HepG2 (cell line): ENCODE data around the gene ST14. TPM values are rescaled to one million over a fixed set of nuclear protein-coding genes. Genes with fewer than 3 reads are reported as not detected.

Experiments used
- ATAC-seq: fragments of 200-7000 bp; cut with Tn5 transposase; 3 replicates; pipeline ENCODE4 v1.9.1; 2020; ENCODE audit warnings: mild to moderate bottlenecking, moderate library complexity
- BruUV-seq: library from RNA; stranded (reverse); fragments of 400-500 nt; replicated peaks from 2 replicates; lab custom pipeline; 2021; lab: Mats Ljungman, UMichigan
- CTCF ChIA-PET: fragments of 300-600 bp; formaldehyde crosslinking; extraction: SDS; loops from one replicate; lab custom pipeline; 2021; ENCODE audit warnings: low total read pairs, inconsistent platforms, low intra/inter-chr PET ratio; lab: Yijun Ruan, JAX
- POLR2A ChIA-PET: fragments of 350-600 bp; sonication (Branson Sonifier 250); formaldehyde crosslinking; loops from one replicate; lab custom pipeline; 2020; ENCODE audit warnings: antibody characterized with exemption, inconsistent platforms; lab: Yijun Ruan, JAX
- DNase-seq: peaks from one replicate; pipeline ENCODE4 v3.0.0-alpha.2; 2015; ENCODE audit warnings: low spot score
- FAIRE-seq: peaks from 3 replicates; lab custom pipeline; 2011; peaks lifted over from hg19 to GRCh38; lab: Jason Lieb, UNC
- H2AFZ ChIP-seq: one replicate; pipeline ENCODE4 v1.6.1; 2011; ENCODE audit warnings: low read length, inconsistent platforms
- H3K27ac ChIP-seq: fragments of 300-600 bp; 3 replicates; pipeline ENCODE4 v1.8.0; 2011; ENCODE audit warnings: mixed run types, mild to moderate bottlenecking, mixed read lengths, low read length, inconsistent platforms; ENCODE audit not compliant: insufficient read depth; ENCODE audit errors: extremely low read length
- H3K27me3 ChIP-seq, 2 experiments: fragments of 200-600 bp in 1 of 2; 2 replicates in 1 of 2; 3 replicates in 1 of 2; pipeline versions ENCODE4 v1.6.0 to v1.8.0; 2011; ENCODE audit warnings: low read length in 2 of 2, mild to moderate bottlenecking in 2 of 2, moderate library complexity in 2 of 2, inconsistent platforms in 1 of 2; ENCODE audit not compliant: insufficient read depth in 2 of 2, control insufficient read depth in 1 of 2
- H3K36me3 ChIP-seq, 2 experiments: fragments of 200-600 bp in 1 of 2; replicated peaks in 1 of 2; 2 replicates in 1 of 2; 3 replicates in 1 of 2; pipeline versions ENCODE4 v1.5.1 to v1.8.0; 2011; ENCODE audit warnings: low read length in 2 of 2, inconsistent platforms in 1 of 2; ENCODE audit not compliant: insufficient read depth in 2 of 2, control insufficient read depth in 1 of 2
- H3K4me1 ChIP-seq: 2 replicates; pipeline ENCODE4 v1.5.1; 2012; ENCODE audit warnings: low read length, inconsistent platforms; ENCODE audit not compliant: insufficient read depth
- H3K4me2 ChIP-seq: 2 replicates; pipeline ENCODE4 v1.6.0; 2011; ENCODE audit warnings: low read depth, low read length, inconsistent platforms
- H3K4me3 ChIP-seq, 3 experiments: fragments of 200-600 bp in 1 of 3; sonication (generic), shearing (Covaris generic) in 1 of 3; replicated peaks in 1 of 3; 2 replicates each; pipeline ENCODE4 v1.5.1; 2011 to 2016; ENCODE audit warnings: low read length in 3 of 3, inconsistent platforms in 2 of 3, low read depth in 2 of 3, mild to moderate bottlenecking in 2 of 3, control low read depth in 1 of 3, mixed read lengths in 1 of 3; ENCODE audit not compliant: insufficient read depth in 1 of 3
- H3K79me2 ChIP-seq: one replicate; pipeline ENCODE4 v1.6.1; 2011; ENCODE audit warnings: low read length, inconsistent platforms; ENCODE audit not compliant: insufficient read depth
- H3K9ac ChIP-seq: 2 replicates; pipeline ENCODE4 v1.6.0; 2011; ENCODE audit warnings: mild to moderate bottlenecking, low read depth, low read length, inconsistent platforms; ENCODE audit not compliant: insufficient read depth
- H3K9me3 ChIP-seq: 2 replicates; pipeline ENCODE4 v1.5.1; 2012; ENCODE audit warnings: mild to moderate bottlenecking, low read length
- H4K20me1 ChIP-seq: 2 replicates; pipeline ENCODE4 v1.6.0; 2011; ENCODE audit warnings: inconsistent platforms, mild to moderate bottlenecking, low read length, moderate library complexity; ENCODE audit not compliant: insufficient read depth
- ARHGAP35 ChIP-seq: sonication (generic); formaldehyde crosslinking; IDR thresholded peaks from 2 replicates; pipeline ENCODE4 v1.9.0; 2022; ENCODE audit warnings: mild to moderate bottlenecking, inconsistent platforms, moderate library complexity, missing genetic modification reagents, borderline replicate concordance
- CHCHD3 ChIP-seq: sonication (generic); formaldehyde crosslinking; IDR thresholded peaks from 2 replicates; pipeline ENCODE4 v1.8.0; 2022; ENCODE audit warnings: mild to moderate bottlenecking, missing genetic modification reagents, moderate library complexity
- GTF2F1 ChIP-seq: fragments of 150-350 bp; IDR thresholded peaks from 2 replicates; pipeline ENCODE4 v1.6.1; 2014; ENCODE audit warnings: low read length
- MLLT10 ChIP-seq: sonication (generic); formaldehyde crosslinking; IDR thresholded peaks from 2 replicates; pipeline ENCODE4 v1.4.0; 2020; ENCODE audit warnings: missing genetic modification reagents
- MTA3 ChIP-seq: sonication (generic); formaldehyde crosslinking; IDR thresholded peaks from 2 replicates; pipeline ENCODE4 v1.4.0; 2020; ENCODE audit warnings: missing genetic modification reagents
- MZF1 ChIP-seq: sonication (generic); formaldehyde crosslinking; IDR thresholded peaks from 2 replicates; pipeline ENCODE4 v1.8.1; 2023; ENCODE audit warnings: mild to moderate bottlenecking, missing genetic modification reagents, borderline replicate concordance
- NR2C2 ChIP-seq: sonication (generic); formaldehyde crosslinking; IDR thresholded peaks from 2 replicates; pipeline ENCODE4 v1.4.0; 2020; ENCODE audit warnings: missing genetic modification reagents, mild to moderate bottlenecking, moderate library complexity, borderline replicate concordance
- SP140L ChIP-seq: sonication (generic); formaldehyde crosslinking; IDR thresholded peaks from 2 replicates; pipeline ENCODE4 v1.4.0; 2020; ENCODE audit warnings: missing genetic modification reagents, borderline replicate concordance
- ZFP82 ChIP-seq: sonication (generic); formaldehyde crosslinking; IDR thresholded peaks from 2 replicates; pipeline ENCODE4 v1.5.1; 2020; ENCODE audit warnings: mild to moderate bottlenecking, missing genetic modification reagents, borderline replicate concordance
- ZNF256 ChIP-seq: sonication (generic); formaldehyde crosslinking; conservative IDR thresholded peaks from 2 replicates; pipeline ENCODE4 v1.4.0; 2020; ENCODE audit warnings: missing genetic modification reagents
- ZSCAN21 ChIP-seq: sonication (generic); formaldehyde crosslinking; IDR thresholded peaks from 2 replicates; pipeline ENCODE4 v1.8.0; 2022; ENCODE audit warnings: mild to moderate bottlenecking, missing genetic modification reagents, moderate library complexity, borderline replicate concordance
- WGBS: methylation state at CpG from one replicate; pipeline ENCODE4 v1.1.6; 2017; ENCODE audit warnings: low lambda C conversion rate; 5-methylcytosine and 5-hydroxymethylcytosine counted together
- in situ Hi-C: cut with HindIII; loops from 2 replicates; pipeline ENCODE4 v1.10.0; 2017; ENCODE audit warnings: low pct_unique_long_range_greater_than_20kb; ENCODE audit not compliant: extremely low pct_ligation_motif_present
- intact Hi-C: fragments of 100-400 bp; cut with micrococcal nuclease; formaldehyde crosslinking; loops from one replicate; pipeline ENCODE4 v1.10.0; 2022; ENCODE audit not compliant: unreplicated experiment
- polyA plus RNA-seq, 8 experiments: library from polyadenylated mRNA; depleted of rRNA in 3 of 8; stranded (reverse) in 7 of 8; unstranded in 1 of 8; fragments of >200 nt; fragmentation: Illumina TruSeq in 4 of 8; extraction: Trizol in 4 of 8; gene quantifications; 2 replicates each; pipeline versions ENCODE4 v1.2.1 to v1.2.3, GENCODE V29; 2011 to 2016; ENCODE audit warnings: low read depth in 4 of 8, missing spikeins in 1 of 8, mixed read lengths in 1 of 8; ENCODE audit not compliant: insufficient read depth in 1 of 8
- total RNA-seq, 5 experiments: library from RNA; depleted of rRNA; stranded (reverse); fragments of >200 nt; fragmentation: Illumina TruSeq; extraction: Trizol; gene quantifications; 2 replicates each; pipeline ENCODE4 v1.2.3, GENCODE V29; 2016; ENCODE audit warnings: low read depth in 1 of 5
- TF ChIP-seq, protein P1 (sequence below): sonication (generic); formaldehyde crosslinking; IDR thresholded peaks from 2 replicates; pipeline ENCODE4 v1.4.0; 2020; ENCODE audit warnings: missing genetic modification reagents
- TF ChIP-seq, protein P2 (sequence below): sonication (generic); formaldehyde crosslinking; IDR thresholded peaks from 2 replicates; pipeline ENCODE4 v1.8.1; 2022; ENCODE audit warnings: mild to moderate bottlenecking, missing genetic modification reagents

Gene ST14
- total and polyA plus RNA-seq, 2 of the 13 experiments (the other 11 are each of a cell fraction or from before 2014, with no cell fraction given) = 0.88 to 1.4 TPM

DNA sequence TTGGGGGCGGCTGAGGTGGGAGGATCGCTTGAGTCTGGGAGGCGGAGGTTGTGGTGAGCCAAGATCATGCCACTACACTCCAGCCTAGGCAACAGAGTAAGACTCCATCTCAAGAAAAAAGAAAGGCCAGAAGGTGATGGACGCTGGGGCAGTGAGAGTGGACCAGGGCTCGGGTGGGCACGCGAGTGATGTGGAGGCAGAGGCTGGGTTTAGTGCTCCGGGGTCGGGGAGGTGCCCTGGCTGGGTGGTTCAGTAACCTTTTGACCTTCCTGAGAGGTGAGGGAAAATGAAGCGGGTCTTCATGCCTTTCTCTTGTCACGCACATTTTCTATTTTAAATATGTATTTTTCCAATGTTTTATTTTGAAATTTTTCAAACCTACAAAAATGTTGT lies 45.1 kb downstream of the ST14 start:
- Histone ChIP-seq H3K27me3 (no peaks in the 10 kb centered on the region), H3K36me3 (no peaks in the 10 kb centered on the region), H3K4me1 (no peaks in the 10 kb centered on the region), H4K20me1 (no peaks in the 10 kb centered on the region), H3K9me3 (no peaks in the 10 kb centered on the region), H3K27ac (no peak overlapping the region), H3K9ac (no peak overlapping the region), H3K4me2 (no peak overlapping the region), H2AFZ (no peak overlapping the region), H3K79me2 (no peaks in the 10 kb centered on the region), H3K4me3 (no peak overlapping the region)
- intact Hi-C loops (no loop called here), in situ Hi-C loops (loop anchor here (25.0 kb wide), 1 partner anchor 683 kb away; no protein-coding TSS in a partner anchor)
- WGBS = 93% methylated on average over 11 of the region's 11 CpGs
- TF ChIP-seq CHCHD3 (CRISPR knock-in tag) (no peak), MTA3 (CRISPR knock-in tag) (no peak), NR2C2 (CRISPR knock-in tag) (no peak), ZNF256 (CRISPR knock-in tag) (no peak), GTF2F1 (no peak), ZFP82 (CRISPR knock-in tag) (no peak), MZF1 (CRISPR knock-in tag) (no peak), MLLT10 (CRISPR knock-in tag) (no peak), ARHGAP35 (CRISPR knock-in tag) (no peak), SP140L (CRISPR knock-in tag) (no peak), ZSCAN21 (CRISPR knock-in tag) (no peak)
- TF ChIP-seq, protein P1, sequence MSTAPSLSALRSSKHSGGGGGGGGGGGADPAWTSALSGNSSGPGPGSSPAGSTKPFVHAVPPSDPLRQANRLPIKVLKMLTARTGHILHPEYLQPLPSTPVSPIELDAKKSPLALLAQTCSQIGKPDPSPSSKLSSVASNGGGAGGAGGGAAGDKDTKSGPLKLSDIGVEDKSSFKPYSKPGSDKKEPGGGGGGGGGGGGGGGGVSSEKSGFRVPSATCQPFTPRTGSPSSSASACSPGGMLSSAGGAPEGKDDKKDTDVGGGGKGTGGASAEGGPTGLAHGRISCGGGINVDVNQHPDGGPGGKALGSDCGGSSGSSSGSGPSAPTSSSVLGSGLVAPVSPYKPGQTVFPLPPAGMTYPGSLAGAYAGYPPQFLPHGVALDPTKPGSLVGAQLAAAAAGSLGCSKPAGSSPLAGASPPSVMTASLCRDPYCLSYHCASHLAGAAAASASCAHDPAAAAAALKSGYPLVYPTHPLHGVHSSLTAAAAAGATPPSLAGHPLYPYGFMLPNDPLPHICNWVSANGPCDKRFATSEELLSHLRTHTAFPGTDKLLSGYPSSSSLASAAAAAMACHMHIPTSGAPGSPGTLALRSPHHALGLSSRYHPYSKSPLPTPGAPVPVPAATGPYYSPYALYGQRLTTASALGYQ = no peak
- TF ChIP-seq, protein P2, sequence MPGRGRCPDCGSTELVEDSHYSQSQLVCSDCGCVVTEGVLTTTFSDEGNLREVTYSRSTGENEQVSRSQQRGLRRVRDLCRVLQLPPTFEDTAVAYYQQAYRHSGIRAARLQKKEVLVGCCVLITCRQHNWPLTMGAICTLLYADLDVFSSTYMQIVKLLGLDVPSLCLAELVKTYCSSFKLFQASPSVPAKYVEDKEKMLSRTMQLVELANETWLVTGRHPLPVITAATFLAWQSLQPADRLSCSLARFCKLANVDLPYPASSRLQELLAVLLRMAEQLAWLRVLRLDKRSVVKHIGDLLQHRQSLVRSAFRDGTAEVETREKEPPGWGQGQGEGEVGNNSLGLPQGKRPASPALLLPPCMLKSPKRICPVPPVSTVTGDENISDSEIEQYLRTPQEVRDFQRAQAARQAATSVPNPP = no peak
- FAIRE-seq (no peak), ATAC-seq (no peak), DNase-seq (no peak)
- no TSS peak for BruUV-seq
- CTCF ChIA-PET = no interaction called here
- POLR2A ChIA-PET = no interaction called here
